DOHH2 (cell line): ENCODE data around the gene EPS15.

Source experiments
- H3F3A ChIP-seq: fragments of 200-600 bp; sonication (generic), shearing (Covaris generic); 2 replicates; pipeline ENCODE4 v1.6.0; 2016; ENCODE audit warnings: antibody characterized with exemption, mild to moderate bottlenecking; ENCODE audit not compliant: control insufficient read depth, insufficient read depth
- H3K27ac ChIP-seq: fragments of 200-600 bp; sonication (generic); 2 replicates; pipeline ENCODE4 v1.5.1; 2014; ENCODE audit warnings: low read depth, mild to moderate bottlenecking, low read length, moderate library complexity
- H3K27me3 ChIP-seq: fragments of 200-600 bp; sonication (generic); 2 replicates; pipeline ENCODE4 v1.6.1; 2014; ENCODE audit warnings: mild to moderate bottlenecking, low read length, mixed read lengths; ENCODE audit not compliant: control insufficient read depth
- H3K36me3 ChIP-seq: fragments of 200-600 bp; sonication (generic); 2 replicates; pipeline ENCODE4 v1.6.1; 2014; ENCODE audit warnings: mild to moderate bottlenecking, low read length, moderate library complexity, mixed read lengths; ENCODE audit not compliant: control insufficient read depth
- H3K4me1 ChIP-seq: fragments of 200-600 bp; sonication (generic); 2 replicates; pipeline ENCODE4 v1.6.1; 2014; ENCODE audit warnings: mild to moderate bottlenecking, low read length, mixed read lengths; ENCODE audit not compliant: control insufficient read depth
- H3K4me2 ChIP-seq: fragments of 200-600 bp; sonication (generic); 2 replicates; pipeline ENCODE4 v1.6.0; 2014; ENCODE audit warnings: mild to moderate bottlenecking, low read length, moderate library complexity
- H3K4me3 ChIP-seq: fragments of 200-600 bp; sonication (generic); 2 replicates; pipeline ENCODE4 v1.5.1; 2014; ENCODE audit warnings: mild to moderate bottlenecking, low read length, mixed read lengths
- H3K79me2 ChIP-seq: fragments of 200-600 bp; sonication (generic); 2 replicates; pipeline ENCODE4 v1.6.1; 2014; ENCODE audit warnings: mild to moderate bottlenecking, low read length, mixed read lengths; ENCODE audit not compliant: control insufficient read depth
- H3K9me2 ChIP-seq: fragments of 200-600 bp; sonication (generic); replicated peaks from 2 replicates; pipeline ENCODE4 v1.6.1; 2014; ENCODE audit warnings: mild to moderate bottlenecking, low read length, mixed read lengths; ENCODE audit not compliant: control insufficient read depth
- H3K9me3 ChIP-seq: fragments of 200-600 bp; sonication (generic); 2 replicates; pipeline ENCODE4 v1.6.1; 2014; ENCODE audit warnings: antibody characterized with exemption, low read length, mixed read lengths; ENCODE audit not compliant: control insufficient read depth, insufficient read depth
- H4K20me1 ChIP-seq: fragments of 200-600 bp; sonication (generic); 2 replicates; pipeline ENCODE4 v1.6.0; 2014; ENCODE audit warnings: low read depth, mild to moderate bottlenecking, antibody characterized with exemption, low read length, moderate library complexity; ENCODE audit not compliant: control insufficient read depth, insufficient read depth
- EZH2phosphoT487 ChIP-seq: fragments of 200-600 bp; sonication (generic); IDR thresholded peaks from 2 replicates; pipeline ENCODE4 v1.6.1; 2017; ENCODE audit warnings: borderline replicate concordance, mild to moderate bottlenecking, antibody characterized with exemption, low read length, moderate library complexity, mixed read lengths
- TF ChIP-seq, protein P1 (sequence below): fragments of 200-600 bp; sonication (generic); IDR thresholded peaks from one replicate; pipeline ENCODE4 v1.5.1; 2014; ENCODE audit warnings: antibody characterized with exemption, mild to moderate bottlenecking, low read depth, low read length; ENCODE audit not compliant: poor library complexity, severe bottlenecking

Gene EPS15

DNA sequence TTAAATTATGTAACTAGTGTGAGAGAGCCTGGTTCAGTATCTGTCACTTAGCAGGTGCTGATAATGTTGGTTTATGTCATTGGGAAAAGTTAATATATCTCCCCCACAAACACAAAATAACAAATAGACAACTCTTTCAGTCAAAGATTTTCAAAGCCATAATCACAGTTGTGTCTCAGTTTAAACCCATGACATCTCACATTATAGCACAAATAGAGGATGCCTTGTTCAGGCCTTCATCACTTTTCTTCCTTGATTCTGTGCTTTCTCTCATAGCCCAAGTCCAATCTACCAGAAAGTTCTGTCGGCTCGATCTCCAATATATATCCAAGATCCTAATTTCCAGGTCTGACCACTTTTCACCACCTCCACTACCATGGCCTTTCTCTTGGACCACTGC lies 6.2 kb upstream of the EPS15 start:
- Histone ChIP-seq H4K20me1 (0 out of 2 replicates have a peak, but pooled peaks cover 4% of the 10 kb centered on the region), H3K4me1 (peaks cover 10% of the 10 kb centered on the region), H3K4me2 (no peak overlapping the region), H3K79me2 (peaks cover 20% of the 10 kb centered on the region), H3K9me3 (no peaks in the 10 kb centered on the region), H3K27me3 (no peaks in the 10 kb centered on the region), H3F3A (no peaks in the 10 kb centered on the region), H3K36me3 (peaks cover 41% of the 10 kb centered on the region), H3K27ac (no peak overlapping the region), H3K9me2 (no peaks in the 10 kb centered on the region), H3K4me3 (no peak overlapping the region)
- TF ChIP-seq, protein P1, sequence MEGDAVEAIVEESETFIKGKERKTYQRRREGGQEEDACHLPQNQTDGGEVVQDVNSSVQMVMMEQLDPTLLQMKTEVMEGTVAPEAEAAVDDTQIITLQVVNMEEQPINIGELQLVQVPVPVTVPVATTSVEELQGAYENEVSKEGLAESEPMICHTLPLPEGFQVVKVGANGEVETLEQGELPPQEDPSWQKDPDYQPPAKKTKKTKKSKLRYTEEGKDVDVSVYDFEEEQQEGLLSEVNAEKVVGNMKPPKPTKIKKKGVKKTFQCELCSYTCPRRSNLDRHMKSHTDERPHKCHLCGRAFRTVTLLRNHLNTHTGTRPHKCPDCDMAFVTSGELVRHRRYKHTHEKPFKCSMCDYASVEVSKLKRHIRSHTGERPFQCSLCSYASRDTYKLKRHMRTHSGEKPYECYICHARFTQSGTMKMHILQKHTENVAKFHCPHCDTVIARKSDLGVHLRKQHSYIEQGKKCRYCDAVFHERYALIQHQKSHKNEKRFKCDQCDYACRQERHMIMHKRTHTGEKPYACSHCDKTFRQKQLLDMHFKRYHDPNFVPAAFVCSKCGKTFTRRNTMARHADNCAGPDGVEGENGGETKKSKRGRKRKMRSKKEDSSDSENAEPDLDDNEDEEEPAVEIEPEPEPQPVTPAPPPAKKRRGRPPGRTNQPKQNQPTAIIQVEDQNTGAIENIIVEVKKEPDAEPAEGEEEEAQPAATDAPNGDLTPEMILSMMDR, result no peak

- TF ChIP-seq EZH2phosphoT487, result no peak
- Histone ChIP-seq H3K4me3 (no peak overlapping the region), H3K4me2 (no peak overlapping the region), H4K20me1 (0 out of 2 replicates have a peak, but pooled peaks cover 8% of the 10 kb centered on the region), H3F3A (no peaks in the 10 kb centered on the region), H3K9me3 (no peaks in the 10 kb centered on the region), H3K27me3 (no peaks in the 10 kb centered on the region), H3K79me2 (peaks cover 24% of the 10 kb centered on the region), H3K27ac (no peak overlapping the region), H3K36me3 (peaks cover 46% of the 10 kb centered on the region), H3K4me1 (peaks cover 14% of the 10 kb centered on the region), H3K9me2 (no peaks in the 10 kb centered on the region)
Measured at GRCh38 chr1:51524817-51525216, 5.8 kb upstream of the EPS15 start.

GRCh38 chr1:51523931-51524330 lies 4.9 kb upstream of the EPS15 start:
- Histone ChIP-seq H3K4me1 (peaks cover 19% of the 10 kb centered on the region), H3K27ac (no peak overlapping the region), H3K9me2 (no peaks in the 10 kb centered on the region), H3K79me2 (peaks cover 29% of the 10 kb centered on the region), H3K36me3 (peaks cover 50% of the 10 kb centered on the region), H4K20me1 (0 out of 2 replicates have a peak, but pooled peaks cover 12% of the 10 kb centered on the region), H3K27me3 (no peaks in the 10 kb centered on the region), H3K4me3 (no peak overlapping the region), H3F3A (no peaks in the 10 kb centered on the region), H3K9me3 (no peaks in the 10 kb centered on the region), H3K4me2 (no peak overlapping the region)
- TF ChIP-seq, protein P1, result no peak
- no peak for TF ChIP-seq EZH2phosphoT487

- H3F3A ChIP-seq, result peaks cover 21% of the 10 kb centered on the region
- peak overlapping the region; percentile 54; the same call in 1 of the 2 replicates for H3K4me2 ChIP-seq
- peaks cover 57% of the 10 kb centered on the region for H3K36me3 ChIP-seq
- no peak overlapping the region for H3K27ac ChIP-seq
- H3K79me2 ChIP-seq, result peaks cover 59% of the 10 kb centered on the region
- peaks cover 30% of the 10 kb centered on the region for H3K4me1 ChIP-seq
- no peaks in the 10 kb centered on the region for H3K27me3 ChIP-seq
- H3K9me3 ChIP-seq, result no peaks in the 10 kb centered on the region
- H4K20me1 ChIP-seq, result 0 out of 2 replicates have a peak, but pooled peaks cover 12% of the 10 kb centered on the region
- TF ChIP-seq, protein P1, result no peak
- TF ChIP-seq EZH2phosphoT487, result no peak
- no peak overlapping the region for H3K4me3 ChIP-seq
- no peaks in the 10 kb centered on the region for H3K9me2 ChIP-seq
Measured at GRCh38 chr1:51520700-51521248, 1.7 kb upstream of the EPS15 start.
